SK-N-DZ (cell line): ENCODE results near the gene ANKRD12.
"Not testable (repeated sequence)": the region's sequence is repeated elsewhere in the genome, so short reads cannot be mapped to it uniquely, and the experiment has no call there.

Source experiments
- DNase-seq: peaks from one replicate; pipeline ENCODE4 v3.0.0-alpha.2; 2015; ENCODE audit warnings: low spot score

Gene ANKRD12

DNA sequence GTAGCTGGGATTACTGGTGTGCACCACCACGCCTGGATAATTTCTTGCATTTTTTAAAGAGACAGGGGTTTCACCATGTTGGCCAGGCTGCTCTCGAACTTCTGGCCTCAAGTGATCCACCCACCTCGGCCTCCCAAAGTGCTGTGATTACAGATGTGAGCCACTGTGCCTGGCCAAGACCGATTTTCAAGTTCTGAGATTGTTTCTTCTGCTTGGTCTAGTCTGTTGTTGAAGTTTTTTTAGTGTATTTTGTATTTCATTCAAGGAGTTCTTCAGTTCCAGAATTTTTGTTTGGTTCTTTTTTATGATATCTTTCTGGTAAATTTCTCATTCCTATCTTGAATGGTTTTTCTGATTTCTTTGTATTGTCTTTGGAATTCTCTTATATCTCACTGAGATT is 96.4 kb downstream of the ANKRD12 start:
- DNase-seq, result no peak

DNA sequence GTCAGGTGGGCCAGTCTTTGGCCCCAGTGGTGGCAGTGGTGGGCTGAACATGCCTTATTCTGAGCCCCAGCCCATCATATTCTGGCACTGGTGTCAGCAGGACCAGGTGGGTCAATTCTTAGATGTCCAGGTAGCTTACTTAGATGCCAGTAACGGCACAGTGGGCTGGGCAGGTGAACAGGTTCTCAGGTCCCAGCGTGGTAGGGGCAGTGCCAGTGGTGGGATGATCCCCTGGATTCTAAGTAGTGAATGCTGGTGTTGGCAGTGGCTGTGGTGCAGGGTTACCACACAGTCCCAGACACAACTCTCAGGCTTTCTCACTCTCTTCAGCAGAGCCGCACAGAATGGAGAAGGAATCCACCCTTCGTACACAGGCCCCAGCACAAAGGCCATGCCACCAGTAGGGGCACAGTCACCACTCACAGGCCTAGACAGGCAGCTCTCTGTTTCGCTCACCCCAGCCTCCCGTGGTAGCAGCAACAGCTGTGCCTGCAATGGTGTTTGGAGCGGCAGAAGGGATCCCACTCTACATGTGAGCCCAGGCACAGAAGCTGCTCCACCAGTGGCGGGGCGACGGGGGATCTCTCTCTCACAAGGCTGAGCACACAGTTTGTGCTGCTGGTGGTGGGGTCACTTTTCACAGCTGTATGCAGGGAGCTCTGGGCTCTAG is 97.3 kb downstream of the ANKRD12 start:
- no peak for DNase-seq

DNA sequence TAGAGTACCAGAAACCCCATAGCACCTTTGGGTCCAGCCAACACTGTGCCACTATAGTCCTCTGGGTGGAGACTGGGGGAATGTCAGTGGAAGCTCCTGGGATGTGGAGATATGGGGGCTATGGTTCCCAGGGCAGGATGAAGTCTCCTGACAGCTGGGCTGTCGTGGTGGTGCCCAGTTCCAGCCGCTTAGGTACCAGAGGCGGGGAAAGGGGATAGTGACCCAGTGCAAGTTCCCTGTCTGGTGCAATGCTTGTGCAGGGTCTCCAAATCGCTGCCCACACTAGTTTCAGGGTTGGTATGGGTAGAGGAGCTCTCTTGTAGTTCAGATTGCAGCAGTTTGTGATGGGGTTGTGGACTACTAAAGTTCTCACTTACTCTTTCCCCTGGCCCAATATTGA is 97.9 kb downstream of the ANKRD12 start:
- no peak for DNase-seq

GRCh38 chr18:9237981-9238380 is 101.4 kb downstream of the ANKRD12 start:
- no peak for DNase-seq

DNA sequence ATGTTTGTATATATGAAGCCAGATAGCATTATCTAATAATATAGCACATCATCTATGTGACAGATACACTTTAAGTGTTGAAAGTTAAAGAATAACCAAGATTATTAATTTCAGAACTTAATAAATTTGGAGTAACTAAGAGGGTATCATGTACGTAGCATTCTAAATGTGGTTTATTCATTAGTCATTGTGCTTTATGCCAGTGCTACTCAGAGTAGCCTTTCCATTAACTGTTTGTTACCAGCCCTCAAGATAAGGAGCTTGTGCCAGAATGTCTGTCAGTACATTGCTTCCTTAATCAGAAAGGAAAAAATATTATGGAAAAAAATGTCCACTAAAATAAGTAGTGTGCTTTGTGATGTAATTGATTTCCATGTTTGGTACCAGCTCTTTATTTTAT is 103.1 kb downstream of the ANKRD12 start:
- no peak for DNase-seq

GRCh38 chr18:9240270-9240669 is 103.7 kb downstream of the ANKRD12 start:
- no peak for DNase-seq

GRCh38 chr18:9243029-9243428 is 106.4 kb downstream of the ANKRD12 start:
- DNase-seq, result no peak

DNA sequence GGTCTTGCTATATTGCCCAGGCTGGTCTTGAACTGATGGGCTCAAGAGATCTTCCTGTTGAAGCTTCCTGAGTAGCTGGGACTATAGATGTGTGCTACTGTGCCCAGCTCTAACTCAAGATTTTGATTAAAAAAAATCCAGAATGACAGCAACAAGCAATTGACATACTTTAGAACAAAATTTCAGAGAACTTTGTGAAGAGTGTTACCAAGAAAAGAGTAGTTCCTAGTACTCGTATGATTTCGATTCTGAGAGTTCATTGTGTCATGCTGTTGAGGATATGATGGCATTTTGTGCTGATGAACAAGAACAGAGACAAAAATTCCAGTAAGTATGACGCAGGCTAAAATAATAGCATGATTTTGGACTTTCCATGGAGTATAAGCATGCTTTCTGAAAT is 107.8 kb downstream of the ANKRD12 start:
- no peak for DNase-seq

GRCh38 chr18:9248661-9249060 is 112.1 kb downstream of the ANKRD12 start:
- no peak for DNase-seq

- DNase-seq, result no peak
These were observed 112.7 kb downstream of the ANKRD12 start for GRCh38 chr18:9249254-9249653.

- no peak for DNase-seq
These were observed 122.6 kb downstream of the ANKRD12 start for GRCh38 chr18:9259173-9259572.

GRCh38 chr18:9260388-9261380 is 124.1 kb downstream of the ANKRD12 start:
- no peak for DNase-seq

- DNase-seq, result no peak
These were observed 126.7 kb downstream of the ANKRD12 start for GRCh38 chr18:9263264-9263663.

DNA sequence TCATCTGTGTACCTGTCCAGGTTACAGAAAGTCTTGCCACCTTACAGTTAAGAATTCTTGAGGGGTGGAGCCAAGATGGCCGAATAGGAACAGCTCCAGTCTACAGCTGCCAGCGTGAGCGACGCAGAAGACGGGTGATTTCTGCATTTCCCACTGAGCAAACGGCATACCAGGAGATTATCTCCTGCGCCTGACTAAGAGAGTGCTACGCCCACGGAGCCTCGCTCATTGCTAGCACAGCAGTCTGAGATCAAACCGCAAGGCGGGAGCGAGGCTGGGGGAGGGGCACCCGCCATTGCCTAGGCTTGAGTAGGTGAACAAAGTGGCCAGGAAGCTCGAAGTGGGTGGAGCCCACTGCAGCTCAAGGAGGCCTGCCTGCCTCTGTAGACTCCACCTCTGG is 128.2 kb downstream of the ANKRD12 start:
- DNase-seq, result not testable (repeated sequence)

DNA sequence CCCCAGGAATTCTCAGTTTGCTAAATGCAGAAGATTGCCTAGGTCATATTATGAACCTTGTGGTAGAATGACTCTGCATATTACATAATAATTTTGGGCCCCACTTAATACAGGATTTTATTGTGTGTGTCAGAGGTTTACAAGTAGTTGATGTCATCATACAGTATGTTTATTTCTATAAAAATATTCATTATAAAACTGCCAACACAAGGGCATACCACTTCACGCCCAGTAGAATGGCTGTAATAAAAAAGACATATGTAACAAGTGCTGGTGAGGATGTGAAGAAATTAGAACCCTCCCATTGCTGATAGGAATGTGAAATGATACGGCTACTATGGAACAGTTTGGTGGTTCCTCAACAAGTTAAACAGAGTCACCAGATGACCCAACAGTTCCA is 136.6 kb downstream of the ANKRD12 start:
- DNase-seq, result no peak

DNA sequence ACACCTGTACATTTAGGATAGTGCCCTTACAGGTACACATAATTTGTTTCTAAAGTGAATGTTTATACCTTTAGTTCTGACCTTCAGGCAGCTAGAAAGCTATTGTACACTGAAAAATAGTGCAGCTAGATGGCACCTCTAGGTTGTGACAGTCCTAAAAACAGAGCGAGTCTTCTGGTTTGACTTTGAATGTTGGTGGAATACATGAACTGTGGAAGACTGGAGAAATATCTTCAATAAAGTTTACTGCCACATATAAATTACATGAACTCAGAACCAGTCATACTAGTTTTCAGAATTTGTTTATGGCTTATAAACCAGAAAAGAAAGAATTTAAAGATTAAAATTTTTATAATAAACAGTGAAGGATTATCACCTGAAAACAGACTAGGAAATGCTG is 139.3 kb downstream of the ANKRD12 start:
- no peak for DNase-seq

DNA sequence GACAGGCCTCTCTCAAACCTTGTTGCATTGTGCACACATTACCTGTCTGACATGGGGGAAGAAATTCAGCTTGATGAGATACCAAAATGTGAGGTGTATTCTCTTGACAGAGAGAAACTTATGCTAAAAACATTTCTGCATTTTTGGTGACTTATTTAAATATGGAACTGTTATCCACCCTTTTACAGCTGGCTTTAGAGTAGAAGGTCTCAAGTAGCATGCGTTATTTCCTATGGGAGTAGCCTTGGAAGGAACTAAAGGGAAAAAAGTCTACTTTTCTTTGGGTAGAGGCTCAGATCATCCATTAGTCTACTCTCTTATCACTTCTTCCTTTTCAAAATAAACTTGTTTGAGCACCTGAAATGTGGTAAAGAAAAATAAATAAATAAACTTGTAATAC is 141.4 kb downstream of the ANKRD12 start:
- DNase-seq, result no peak

DNA sequence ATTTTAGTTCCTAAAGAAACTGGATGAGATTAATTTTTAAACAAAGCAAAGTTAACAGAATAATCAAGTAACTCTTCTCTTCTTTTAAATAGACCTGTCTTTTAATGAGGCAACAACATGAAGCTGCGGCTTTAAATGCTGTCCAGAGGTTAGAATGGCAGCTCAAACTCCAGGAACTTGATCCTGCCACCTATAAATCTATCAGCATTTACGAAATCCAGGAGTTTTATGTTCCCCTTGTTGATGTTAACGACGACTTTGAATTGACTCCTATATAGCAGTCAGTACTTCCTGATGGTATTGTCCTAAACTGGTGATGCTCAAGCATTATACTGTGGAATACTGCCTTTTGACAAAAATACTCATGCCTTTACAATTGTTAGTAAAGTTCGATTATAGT is 144.3 kb downstream of the ANKRD12 start:
- no peak for DNase-seq

DNA sequence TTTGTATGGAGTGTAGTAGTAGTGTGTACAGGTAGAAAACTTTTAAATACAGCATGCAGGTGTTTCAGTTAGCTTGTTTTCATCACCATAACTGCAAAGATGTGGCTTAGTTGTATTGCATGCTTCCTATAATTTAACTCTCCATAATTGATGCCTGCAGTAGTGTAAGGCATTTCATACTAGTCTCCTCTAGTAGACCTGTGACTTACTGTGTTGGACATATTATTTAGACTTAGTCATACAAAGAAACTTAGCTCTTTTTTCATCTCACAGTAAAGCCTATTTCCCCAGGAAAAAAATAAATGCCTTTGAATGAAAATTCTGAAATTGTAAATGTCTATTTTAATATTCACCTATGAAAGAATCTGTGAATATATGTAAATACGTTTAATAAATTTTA is 145.2 kb downstream of the ANKRD12 start:
- no peak for DNase-seq

GRCh38 chr18:9283791-9284190 is 147.2 kb downstream of the ANKRD12 start:
- no peak for DNase-seq

GRCh38 chr18:9285604-9286003 is 149.0 kb downstream of the ANKRD12 start:
- no peak for DNase-seq

GRCh38 chr18:9287036-9287435 is 150.5 kb downstream of the ANKRD12 start:
- no peak for DNase-seq

DNA sequence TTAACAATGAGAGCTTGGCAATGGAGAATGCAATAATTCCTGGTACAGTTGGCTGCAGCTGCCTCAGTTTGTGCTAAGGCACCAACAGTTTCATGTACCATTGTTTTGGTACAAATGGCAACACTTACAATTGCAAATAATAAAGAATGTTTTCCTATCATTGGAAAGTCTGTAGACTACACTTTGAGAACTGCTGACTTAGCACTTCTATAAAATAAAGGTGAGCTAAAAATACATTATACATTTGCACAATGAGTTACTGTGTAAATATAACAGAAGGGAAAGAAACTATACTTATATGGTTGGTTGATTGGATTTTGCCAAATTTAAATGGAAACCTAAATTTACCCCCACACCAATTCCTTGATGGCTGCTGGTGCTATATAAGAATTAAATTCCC is 153.1 kb downstream of the ANKRD12 start:
- no peak for DNase-seq
